ENCODE results near the gene FOXB2.
"Not testable (repeated sequence)": the region's sequence is repeated elsewhere in the genome, so short reads cannot be mapped to it uniquely, and the experiment has no call there.

The FOXB2 gene

DNA sequence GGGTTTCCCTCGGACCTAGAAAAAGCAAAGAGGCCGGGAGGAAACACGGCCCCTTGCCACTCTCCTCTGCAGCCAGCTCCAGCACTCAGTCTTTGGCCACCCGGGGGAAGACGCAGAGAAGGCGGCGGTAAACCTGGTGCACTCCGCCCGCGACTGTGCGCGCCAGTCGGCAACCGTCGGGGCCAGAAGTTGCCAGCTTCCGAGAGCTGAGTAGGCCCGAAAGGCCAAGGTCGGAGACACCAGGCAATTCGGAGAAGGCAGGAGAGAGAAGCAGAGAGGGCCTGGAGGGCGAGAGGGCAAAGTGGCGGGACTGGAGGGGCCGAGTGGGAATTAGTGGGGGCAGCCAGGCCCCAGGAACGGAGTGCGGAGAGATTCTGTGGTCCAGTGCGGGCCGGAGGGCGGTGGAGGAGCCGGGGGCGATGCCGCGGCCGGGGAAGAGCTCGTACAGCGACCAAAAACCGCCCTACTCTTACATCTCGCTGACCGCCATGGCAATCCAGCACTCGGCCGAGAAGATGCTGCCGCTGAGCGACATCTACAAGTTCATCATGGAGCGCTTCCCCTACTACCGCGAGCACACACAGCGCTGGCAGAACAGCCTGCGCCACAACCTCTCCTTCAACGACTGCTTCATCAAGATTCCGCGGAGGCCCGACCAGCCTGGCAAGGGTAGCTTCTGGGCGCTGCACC is at the start of gene FOXB2:
TSS of gene FOXB2 (plus strand) at position 420 of the 690 bp plus-strand sequence. CDS start at position 420, 0 bp downstream.
- Histone ChIP-seq H3K27ac (no peak within 1 kb of the TSS), H3K4me1 (ENCODE audit: control insufficient read depth in 1 of 2, insufficient read depth in 1 of 2, low read depth in 1 of 2, low read length in 1 of 2) (peaks cover 11 to 22% of the 10 kb centered on the region in 2 experiments), H3K36me3 (no peaks in the 10 kb centered on the region), H3K4me3 (ENCODE audit: low read depth in 1 of 2, low read length in 1 of 2) (peak within 1 kb of the TSS in 1 of 2 experiments; percentile 20), H3K9me3 (no peaks in the 10 kb centered on the region), H3K27me3 (peaks cover 100% of the 10 kb centered on the region)
- TF ChIP-seq, protein P1, sequence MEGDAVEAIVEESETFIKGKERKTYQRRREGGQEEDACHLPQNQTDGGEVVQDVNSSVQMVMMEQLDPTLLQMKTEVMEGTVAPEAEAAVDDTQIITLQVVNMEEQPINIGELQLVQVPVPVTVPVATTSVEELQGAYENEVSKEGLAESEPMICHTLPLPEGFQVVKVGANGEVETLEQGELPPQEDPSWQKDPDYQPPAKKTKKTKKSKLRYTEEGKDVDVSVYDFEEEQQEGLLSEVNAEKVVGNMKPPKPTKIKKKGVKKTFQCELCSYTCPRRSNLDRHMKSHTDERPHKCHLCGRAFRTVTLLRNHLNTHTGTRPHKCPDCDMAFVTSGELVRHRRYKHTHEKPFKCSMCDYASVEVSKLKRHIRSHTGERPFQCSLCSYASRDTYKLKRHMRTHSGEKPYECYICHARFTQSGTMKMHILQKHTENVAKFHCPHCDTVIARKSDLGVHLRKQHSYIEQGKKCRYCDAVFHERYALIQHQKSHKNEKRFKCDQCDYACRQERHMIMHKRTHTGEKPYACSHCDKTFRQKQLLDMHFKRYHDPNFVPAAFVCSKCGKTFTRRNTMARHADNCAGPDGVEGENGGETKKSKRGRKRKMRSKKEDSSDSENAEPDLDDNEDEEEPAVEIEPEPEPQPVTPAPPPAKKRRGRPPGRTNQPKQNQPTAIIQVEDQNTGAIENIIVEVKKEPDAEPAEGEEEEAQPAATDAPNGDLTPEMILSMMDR (IDR thresholded peaks at IDR 0.05) = no peak

DNA sequence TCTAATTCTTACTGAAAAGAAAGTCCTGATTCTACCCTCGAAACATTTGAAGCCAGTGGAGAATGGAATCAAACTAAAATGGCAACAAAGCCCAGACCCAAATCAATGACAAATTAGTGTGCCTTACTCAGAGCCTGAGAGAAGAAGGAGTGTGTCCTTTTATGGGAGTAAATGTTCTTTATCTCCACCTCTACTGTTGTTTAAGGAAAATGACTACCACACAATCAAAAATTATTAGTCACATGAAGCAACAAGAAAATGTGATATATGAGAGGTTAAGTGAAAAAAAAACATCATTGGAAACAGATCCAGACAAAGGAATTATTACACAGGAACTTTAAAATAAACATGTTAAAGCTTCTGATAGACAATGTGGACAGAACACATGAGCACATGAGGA is 49.7 kb upstream of the FOXB2 start:
- Histone ChIP-seq H3K36me3 (no peaks in the 10 kb centered on the region), H3K27me3 (no peaks in the 10 kb centered on the region), H3K4me1 (ENCODE audit: control insufficient read depth in 1 of 2, insufficient read depth in 1 of 2, low read depth in 1 of 2, low read length in 1 of 2) (no peaks in the 10 kb centered on the region), H3K27ac (no peak overlapping the region), H3K9me3 (no peaks in the 10 kb centered on the region), H3K4me3 (ENCODE audit: low read depth in 1 of 2, low read length in 1 of 2) (no peak overlapping the region)
- TF ChIP-seq, protein P1 (IDR thresholded peaks at IDR 0.05) = no peak

DNA sequence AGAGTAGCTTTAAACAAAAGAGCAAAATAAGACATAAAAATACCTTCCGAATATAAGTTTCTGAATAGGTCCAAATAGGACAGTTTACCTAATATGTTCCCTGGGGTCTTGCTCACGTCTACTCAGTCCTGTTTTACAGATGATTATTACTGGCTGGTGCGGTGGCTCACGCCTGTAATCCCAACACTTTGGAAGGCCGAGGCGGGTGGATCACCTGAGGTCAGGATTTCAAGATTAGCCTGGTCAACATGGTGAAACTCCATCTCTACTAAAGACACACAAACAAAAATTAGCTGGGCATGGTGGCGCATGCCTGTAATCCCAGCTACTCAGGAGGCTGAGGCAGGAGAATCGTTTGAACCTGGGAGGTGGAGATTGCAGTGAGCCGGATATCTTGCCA is 40.6 kb upstream of the FOXB2 start:
- H3K36me3 ChIP-seq; H3K4me1 ChIP-seq (ENCODE audit: control insufficient read depth in 1 of 2, insufficient read depth in 1 of 2, low read depth in 1 of 2, low read length in 1 of 2); H3K27ac ChIP-seq; H3K9me3 ChIP-seq; H3K4me3 ChIP-seq (ENCODE audit: low read depth in 1 of 2, low read length in 1 of 2): not testable (repeated sequence)
- H3K27me3 ChIP-seq = peaks cover 43% of the 10 kb centered on the region

DNA sequence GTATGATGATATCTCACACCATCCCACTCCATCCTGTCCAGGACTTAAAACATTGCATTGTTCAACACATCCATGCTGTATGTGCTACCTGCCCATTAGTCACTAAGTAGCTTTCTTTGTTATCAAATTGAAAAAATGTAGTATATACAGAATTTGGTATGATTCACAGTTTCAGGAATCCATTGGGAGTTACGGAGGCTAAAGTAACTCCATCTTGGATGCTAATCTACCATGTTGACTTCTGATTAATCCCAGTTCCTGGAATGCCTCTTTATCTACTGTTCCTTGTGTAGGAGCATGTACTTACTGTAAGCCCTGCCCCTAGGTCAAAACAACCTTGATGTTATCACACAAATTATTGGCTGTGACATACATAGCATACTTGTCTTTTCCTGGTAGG is 38.9 kb upstream of the FOXB2 start:
- Histone ChIP-seq H3K27me3 (peaks cover 51% of the 10 kb centered on the region), H3K4me1 (ENCODE audit: control insufficient read depth in 1 of 2, insufficient read depth in 1 of 2, low read depth in 1 of 2, low read length in 1 of 2) (no peaks in the 10 kb centered on the region), H3K27ac (no peak overlapping the region), H3K36me3 (no peaks in the 10 kb centered on the region), H3K9me3 (no peaks in the 10 kb centered on the region), H3K4me3 (ENCODE audit: low read depth in 1 of 2, low read length in 1 of 2) (no peak overlapping the region)
- TF ChIP-seq, protein P1 (IDR thresholded peaks at IDR 0.05) = no peak

DNA sequence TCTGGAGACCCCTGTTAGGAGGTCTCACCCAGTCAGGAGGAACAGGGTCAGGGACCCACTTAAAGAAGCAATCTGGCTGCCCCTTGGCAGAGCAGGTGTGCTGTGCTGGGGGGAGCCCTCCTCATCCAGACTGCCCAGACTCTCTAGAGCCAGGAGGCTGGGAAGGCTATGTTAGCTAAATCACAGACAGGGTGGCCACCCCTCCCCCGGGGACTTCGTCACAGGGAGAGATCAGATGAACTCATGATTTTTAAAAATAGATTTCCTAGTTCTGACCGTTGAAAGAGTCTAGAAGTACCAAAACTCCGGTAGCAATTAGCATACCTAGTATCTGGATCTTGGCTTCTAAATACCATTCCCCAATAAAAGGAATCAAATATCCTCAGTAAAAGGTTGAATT is 35.0 kb upstream of the FOXB2 start:
- TF ChIP-seq, protein P1 (IDR thresholded peaks at IDR 0.05) = no peak

DNA sequence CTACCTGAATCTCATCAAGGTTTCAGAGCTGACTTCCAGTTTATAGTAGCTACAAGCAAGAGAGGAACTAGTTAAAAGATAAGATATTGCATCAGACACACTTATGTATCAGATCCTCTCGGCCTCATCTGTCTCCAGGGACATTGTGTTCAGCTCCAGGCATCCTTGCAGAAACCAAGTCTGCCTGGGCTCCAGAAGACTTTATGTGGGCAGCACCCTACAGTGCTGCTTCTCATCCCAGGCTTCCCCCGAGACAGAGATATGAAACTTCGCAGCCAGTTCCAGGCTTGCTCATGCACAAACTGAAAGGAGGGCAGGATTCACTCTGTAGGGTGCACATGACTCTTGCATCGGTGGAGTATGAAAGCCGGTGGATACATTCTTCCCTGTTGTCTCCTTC is 33.9 kb upstream of the FOXB2 start:
- Histone ChIP-seq H3K36me3 (no peaks in the 10 kb centered on the region), H3K9me3 (no peaks in the 10 kb centered on the region), H3K4me1 (ENCODE audit: control insufficient read depth in 1 of 2, insufficient read depth in 1 of 2, low read depth in 1 of 2, low read length in 1 of 2) (no peaks in the 10 kb centered on the region), H3K27ac (no peak overlapping the region), H3K4me3 (ENCODE audit: low read depth in 1 of 2, low read length in 1 of 2) (no peak overlapping the region), H3K27me3 (peaks cover 35% of the 10 kb centered on the region)
- TF ChIP-seq, protein P1 (IDR thresholded peaks at IDR 0.05) = no peak

More for the DNA sequence above, 35.0 kb upstream of the FOXB2 start:
- H3K27ac ChIP-seq = no peak overlapping the region
- H3K36me3 ChIP-seq = no peaks in the 10 kb centered on the region
- no peak overlapping the region for H3K4me3 ChIP-seq (ENCODE audit: low read depth in 1 of 2, low read length in 1 of 2)
- no peaks in the 10 kb centered on the region for H3K4me1 ChIP-seq (ENCODE audit: control insufficient read depth in 1 of 2, insufficient read depth in 1 of 2, low read depth in 1 of 2, low read length in 1 of 2)
- peaks cover 45% of the 10 kb centered on the region for H3K27me3 ChIP-seq
- no peaks in the 10 kb centered on the region for H3K9me3 ChIP-seq

Data from neutrophil (primary cell).